HEK293 (cell line): Measurements from ENCODE around the gene DDX20.

ENCODE experiments used
- FEZF1 ChIP-seq: fragments of 450-650 bp; formaldehyde crosslinking; IDR thresholded peaks from 2 replicates; pipeline ENCODE4 v1.5.1; 2016; ENCODE audit warnings: missing biosample characterization, missing genetic modification characterization
- GLI2 ChIP-seq: fragments of 450-650 bp; formaldehyde crosslinking; IDR thresholded peaks from 2 replicates; pipeline ENCODE4; 2017; ENCODE audit warnings: missing biosample characterization, missing genetic modification characterization, low read depth, borderline replicate concordance
- GLI4 ChIP-seq: fragments of 450-650 bp; formaldehyde crosslinking; IDR thresholded peaks from 2 replicates; pipeline ENCODE4 v1.5.1; 2016; ENCODE audit warnings: missing biosample characterization, missing genetic modification characterization
- HIC1 ChIP-seq: fragments of 450-650 bp; formaldehyde crosslinking; IDR thresholded peaks from 2 replicates; pipeline ENCODE4 v1.5.1; 2016; ENCODE audit warnings: missing biosample characterization, missing genetic modification characterization
- HOXA7 ChIP-seq: sonication (generic); formaldehyde crosslinking; IDR thresholded peaks from 2 replicates; pipeline ENCODE4 v1.8.1; 2022; ENCODE audit warnings: missing genetic modification reagents, borderline replicate concordance
- HOXD13 ChIP-seq: sonication (generic); formaldehyde crosslinking; IDR thresholded peaks from 2 replicates; pipeline ENCODE4 v1.8.0; 2022; ENCODE audit warnings: missing genetic modification reagents, borderline replicate concordance
- KLF16 ChIP-seq: fragments of 450-650 bp; formaldehyde crosslinking; IDR thresholded peaks from 2 replicates; pipeline ENCODE4 v1.5.1; 2017; ENCODE audit warnings: missing biosample characterization, missing genetic modification characterization
- OSR2 ChIP-seq: fragments of 450-650 bp; formaldehyde crosslinking; IDR thresholded peaks from 2 replicates; pipeline ENCODE4 v1.5.1; 2016; ENCODE audit warnings: missing biosample characterization, missing genetic modification characterization
- SALL2 ChIP-seq: fragments of 450-650 bp; formaldehyde crosslinking; IDR thresholded peaks from 2 replicates; pipeline ENCODE4 v1.5.0; 2017; ENCODE audit warnings: missing biosample characterization, mild to moderate bottlenecking, missing genetic modification characterization, borderline replicate concordance
- SCRT2 ChIP-seq: fragments of 450-650 bp; formaldehyde crosslinking; IDR thresholded peaks from 2 replicates; pipeline ENCODE4 v1.5.1; 2016; ENCODE audit warnings: missing biosample characterization, missing genetic modification characterization
- SP2 ChIP-seq: fragments of 450-650 bp; formaldehyde crosslinking; IDR thresholded peaks from 2 replicates; pipeline ENCODE4 v1.5.1; 2016; ENCODE audit warnings: missing biosample characterization, missing genetic modification characterization
- SP7 ChIP-seq: fragments of 450-650 bp; formaldehyde crosslinking; IDR thresholded peaks from 2 replicates; pipeline ENCODE4 v1.5.1; 2016; ENCODE audit warnings: missing biosample characterization, missing genetic modification characterization
- ZBTB1 ChIP-seq: fragments of 450-650 bp; formaldehyde crosslinking; IDR thresholded peaks from 2 replicates; pipeline ENCODE4 v1.5.1; 2016; ENCODE audit warnings: missing biosample characterization, missing genetic modification characterization
- ZNF112 ChIP-seq: fragments of 450-650 bp; formaldehyde crosslinking; IDR thresholded peaks from 2 replicates; pipeline ENCODE4 v1.5.0; 2017; ENCODE audit warnings: missing biosample characterization, missing genetic modification characterization
- ZNF184 ChIP-seq: fragments of 450-650 bp; IDR thresholded peaks from 2 replicates; pipeline ENCODE4 v1.5.1; 2018; ENCODE audit warnings: missing biosample characterization, mild to moderate bottlenecking, missing genetic modification characterization
- ZNF202 ChIP-seq: fragments of 450-650 bp; formaldehyde crosslinking; IDR thresholded peaks from 2 replicates; pipeline ENCODE4 v1.5.1; 2016; ENCODE audit warnings: missing biosample characterization, missing genetic modification characterization, borderline replicate concordance
- ZNF221 ChIP-seq: fragments of 450-650 bp; formaldehyde crosslinking; IDR thresholded peaks from 2 replicates; pipeline ENCODE4 v1.5.1; 2017; ENCODE audit warnings: missing biosample characterization, missing genetic modification characterization, borderline replicate concordance
- ZNF280C ChIP-seq: fragments of 450-650 bp; formaldehyde crosslinking; IDR thresholded peaks from 2 replicates; pipeline ENCODE4 v1.5.1; 2016; ENCODE audit warnings: missing biosample characterization, missing genetic modification characterization
- ZNF394 ChIP-seq: fragments of 450-650 bp; formaldehyde crosslinking; IDR thresholded peaks from 2 replicates; pipeline ENCODE4 v1.5.1; 2016; ENCODE audit warnings: missing biosample characterization, missing genetic modification characterization, mild to moderate bottlenecking, moderate library complexity, borderline replicate concordance
- ZNF423 ChIP-seq: fragments of 450-650 bp; formaldehyde crosslinking; IDR thresholded peaks from 2 replicates; pipeline ENCODE4 v1.5.1; 2016; ENCODE audit warnings: missing biosample characterization, missing genetic modification characterization
- ZNF600 ChIP-seq: fragments of 450-650 bp; formaldehyde crosslinking; IDR thresholded peaks from 2 replicates; pipeline ENCODE4 v1.5.1; 2016; ENCODE audit warnings: missing biosample characterization, missing genetic modification characterization
- ZNF610 ChIP-seq: fragments of 450-650 bp; formaldehyde crosslinking; IDR thresholded peaks from 2 replicates; pipeline ENCODE4 v1.5.1; 2016; ENCODE audit warnings: missing biosample characterization, missing genetic modification characterization, borderline replicate concordance
- ZNF629 ChIP-seq: fragments of 450-650 bp; formaldehyde crosslinking; IDR thresholded peaks from 2 replicates; pipeline ENCODE4 v1.5.1; 2017; ENCODE audit warnings: missing biosample characterization, missing genetic modification characterization
- ZNF701 ChIP-seq: fragments of 450-650 bp; formaldehyde crosslinking; IDR thresholded peaks from 2 replicates; pipeline ENCODE4 v1.5.1; 2016; ENCODE audit warnings: missing biosample characterization, missing genetic modification characterization
- ZNF777 ChIP-seq: fragments of 450-650 bp; formaldehyde crosslinking; IDR thresholded peaks from 2 replicates; pipeline ENCODE4 v1.5.1; 2017; ENCODE audit warnings: missing biosample characterization, missing genetic modification characterization, borderline replicate concordance
- ZSCAN16 ChIP-seq: fragments of 450-650 bp; formaldehyde crosslinking; IDR thresholded peaks from 2 replicates; pipeline ENCODE4 v1.5.1; 2016; ENCODE audit warnings: missing biosample characterization, missing genetic modification characterization
- ZSCAN30 ChIP-seq: fragments of 450-650 bp; IDR thresholded peaks from 2 replicates; pipeline ENCODE4 v1.5.1; 2018; ENCODE audit warnings: missing biosample characterization, mild to moderate bottlenecking, missing genetic modification characterization, moderate library complexity
- ZSCAN4 ChIP-seq: fragments of 450-650 bp; formaldehyde crosslinking; IDR thresholded peaks from 2 replicates; pipeline ENCODE4 v1.5.1; 2017; ENCODE audit warnings: missing biosample characterization, missing genetic modification characterization
- TF ChIP-seq, protein P1 (sequence below): fragments of 450-650 bp; formaldehyde crosslinking; IDR thresholded peaks from 2 replicates; pipeline ENCODE4 v1.5.1; 2016; ENCODE audit warnings: missing biosample characterization, missing genetic modification characterization
- TF ChIP-seq, protein P2 (sequence below): fragments of 450-650 bp; formaldehyde crosslinking; IDR thresholded peaks from 2 replicates; pipeline ENCODE4 v1.5.1; 2016; ENCODE audit warnings: missing biosample characterization, missing genetic modification characterization

DDX20 gene

GRCh38 chr1:111755331-111756123 lies at the start of gene DDX20 (continued):
- TF ChIP-seq ZSCAN4 (tag by site-specific recombination) (no peak), ZNF423 (tag by site-specific recombination) (0 out of 2 replicates have a peak, but pooled peaks have one; percentile 11), KLF16 (tag by site-specific recombination) (peak; percentile 98), ZNF112 (tag by site-specific recombination) (no peak), ZNF394 (peak; percentile 81), ZNF202 (tag by site-specific recombination) (no peak), ZSCAN16 (tag by site-specific recombination) (no peak), ZNF184 (tag by site-specific recombination) (peak; percentile 88), OSR2 (peak; percentile 36), SP7 (tag by site-specific recombination) (peak; percentile 96), ZNF221 (0 out of 2 replicates have a peak, but pooled peaks have one; percentile 38), HIC1 (tag by site-specific recombination) (peak; percentile 98), SP2 (tag by site-specific recombination) (peak; percentile 86), ZNF280C (tag by site-specific recombination) (no peak), HOXA7 (CRISPR knock-in tag) (no peak), ZNF701 (tag by site-specific recombination) (no peak), ZNF629 (tag by site-specific recombination) (peak; percentile 98), GLI2 (no peak; the same call in 1 of the 2 replicates), ZNF610 (tag by site-specific recombination) (no peak; the same call in 1 of the 2 replicates), GLI4 (tag by site-specific recombination) (peak; percentile 71; the same call in 1 of the 2 replicates), ZBTB1 (tag by site-specific recombination) (no peak; the same call in 1 of the 2 replicates), ZNF777 (tag by site-specific recombination) (peak; percentile 78; the same call in 1 of the 2 replicates), FEZF1 (no peak), SCRT2 (peak; percentile 96), HOXD13 (CRISPR knock-in tag) (no peak), SALL2 (no peak), ZNF600 (tag by site-specific recombination) (peak; percentile 99), ZSCAN30 (tag by site-specific recombination) (peak; percentile 89)
- TF ChIP-seq, protein P1, sequence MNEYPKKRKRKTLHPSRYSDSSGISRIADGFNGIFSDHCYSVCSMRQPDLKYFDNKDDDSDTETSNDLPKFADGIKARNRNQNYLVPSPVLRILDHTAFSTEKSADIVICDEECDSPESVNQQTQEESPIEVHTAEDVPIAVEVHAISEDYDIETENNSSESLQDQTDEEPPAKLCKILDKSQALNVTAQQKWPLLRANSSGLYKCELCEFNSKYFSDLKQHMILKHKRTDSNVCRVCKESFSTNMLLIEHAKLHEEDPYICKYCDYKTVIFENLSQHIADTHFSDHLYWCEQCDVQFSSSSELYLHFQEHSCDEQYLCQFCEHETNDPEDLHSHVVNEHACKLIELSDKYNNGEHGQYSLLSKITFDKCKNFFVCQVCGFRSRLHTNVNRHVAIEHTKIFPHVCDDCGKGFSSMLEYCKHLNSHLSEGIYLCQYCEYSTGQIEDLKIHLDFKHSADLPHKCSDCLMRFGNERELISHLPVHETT, result peak; percentile 86
- TF ChIP-seq, protein P2, sequence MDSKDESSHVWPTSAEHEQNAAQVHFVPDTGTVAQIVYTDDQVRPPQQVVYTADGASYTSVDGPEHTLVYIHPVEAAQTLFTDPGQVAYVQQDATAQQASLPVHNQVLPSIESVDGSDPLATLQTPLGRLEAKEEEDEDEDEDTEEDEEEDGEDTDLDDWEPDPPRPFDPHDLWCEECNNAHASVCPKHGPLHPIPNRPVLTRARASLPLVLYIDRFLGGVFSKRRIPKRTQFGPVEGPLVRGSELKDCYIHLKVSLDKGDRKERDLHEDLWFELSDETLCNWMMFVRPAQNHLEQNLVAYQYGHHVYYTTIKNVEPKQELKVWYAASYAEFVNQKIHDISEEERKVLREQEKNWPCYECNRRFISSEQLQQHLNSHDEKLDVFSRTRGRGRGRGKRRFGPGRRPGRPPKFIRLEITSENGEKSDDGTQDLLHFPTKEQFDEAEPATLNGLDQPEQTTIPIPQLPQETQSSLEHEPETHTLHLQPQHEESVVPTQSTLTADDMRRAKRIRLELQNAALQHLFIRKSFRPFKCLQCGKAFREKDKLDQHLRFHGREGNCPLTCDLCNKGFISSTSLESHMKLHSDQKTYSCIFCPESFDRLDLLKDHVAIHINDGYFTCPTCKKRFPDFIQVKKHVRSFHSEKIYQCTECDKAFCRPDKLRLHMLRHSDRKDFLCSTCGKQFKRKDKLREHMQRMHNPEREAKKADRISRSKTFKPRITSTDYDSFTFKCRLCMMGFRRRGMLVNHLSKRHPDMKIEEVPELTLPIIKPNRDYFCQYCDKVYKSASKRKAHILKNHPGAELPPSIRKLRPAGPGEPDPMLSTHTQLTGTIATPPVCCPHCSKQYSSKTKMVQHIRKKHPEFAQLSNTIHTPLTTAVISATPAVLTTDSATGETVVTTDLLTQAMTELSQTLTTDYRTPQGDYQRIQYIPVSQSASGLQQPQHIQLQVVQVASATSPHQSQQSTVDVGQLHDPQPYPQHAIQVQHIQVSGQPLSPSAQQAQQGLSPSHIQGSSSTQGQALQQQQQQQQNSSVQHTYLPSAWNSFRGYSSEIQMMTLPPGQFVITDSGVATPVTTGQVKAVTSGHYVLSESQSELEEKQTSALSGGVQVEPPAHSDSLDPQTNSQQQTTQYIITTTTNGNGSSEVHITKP (tag by site-specific recombination), result peak; percentile 66
